Measurements from ENCODE around the gene R3HDM2.
A peak's percentile ranks its signal among the peaks of the same experiment; 100 is the strongest.

R3HDM2 gene

GRCh38 chr12:57216014-57216911, 214.6 kb downstream of the R3HDM2 start, which contains the start of gene NXPH4:
TSS of gene NXPH4 (plus strand) at chr12:57216794. CDS start at chr12:57216970, 176 bp downstream.
- POLR2A ChIA-PET: interaction anchor here (1.0 kb wide), 1 partner anchor 13 kb away, joined by 3 read pairs; the partner anchor contains the start of gene SHMT2
- no peak for TF ChIP-seq CTCF (IDR thresholded peaks at IDR 0.05; ENCODE audit: control extremely low read depth, extremely low read depth, low read depth, missing control alignments)
- DNase-seq (ENCODE audit: extremely low spot score): peak; percentile 75
- CTCF ChIA-PET: interaction anchor here (0.8 to 5.3 kb wide), 4 partner anchors 7 to 247 kb away, joined by 3 to 403 read pairs (median 40); partner anchors contain the start of gene SHMT2

- DNase-seq (ENCODE audit: extremely low spot score): peak; percentile 68
- CTCF ChIA-PET: interaction anchor here (0.8 to 5.3 kb wide), 4 partner anchors 8 to 247 kb away, joined by 3 to 403 read pairs (median 40); partner anchors contain the start of gene SHMT2
- TF ChIP-seq CTCF (IDR thresholded peaks at IDR 0.05; ENCODE audit: control extremely low read depth, extremely low read depth, low read depth, missing control alignments): no peak
- POLR2A ChIA-PET: interaction anchor here (0.9 to 1.0 kb wide), 2 partner anchors 14 to 25 kb away, joined by 3 read pairs; partner anchors contain the start of gene SHMT2
These were observed 215.2 kb downstream of the R3HDM2 start for GRCh38 chr12:57215668-57216013.

- TF ChIP-seq CTCF (IDR thresholded peaks at IDR 0.05; ENCODE audit: control extremely low read depth, extremely low read depth, low read depth, missing control alignments): no peak
- DNase-seq (ENCODE audit: extremely low spot score): no peak
- POLR2A ChIA-PET: interaction anchor here (0.9 kb wide), 1 partner anchor 26 kb away, joined by 3 read pairs; no protein-coding TSS in a partner anchor
- CTCF ChIA-PET: interaction anchor here (1.3 to 5.3 kb wide), 10 partner anchors 8 to 400 kb away, joined by 4 to 403 read pairs (median 8); partner anchors contain the start of genes SHMT2 and STAC3
These were observed 215.8 kb downstream of the R3HDM2 start for GRCh38 chr12:57215065-57215464.

DNA sequence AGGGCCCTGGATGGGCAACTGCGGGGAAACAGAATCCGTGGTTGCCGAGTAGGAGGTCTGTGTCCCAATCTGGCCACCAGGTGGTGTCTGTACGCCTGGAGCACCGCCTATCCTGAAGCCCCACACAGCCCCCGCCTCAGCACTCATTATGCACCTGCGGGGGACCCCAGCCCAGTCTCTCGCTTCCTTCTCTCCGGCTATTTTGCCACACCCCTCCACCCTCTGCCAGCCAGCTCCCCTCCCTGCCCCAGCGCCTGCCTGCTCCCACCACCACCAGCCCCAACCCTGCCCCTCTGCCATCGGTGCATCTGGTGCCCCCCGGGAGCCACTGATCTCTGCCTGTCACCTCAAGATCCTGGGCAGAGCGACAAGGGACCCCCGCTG, 216.5 kb downstream of the R3HDM2 start:
- peak; percentile 82 for DNase-seq (ENCODE audit: extremely low spot score)
- POLR2A ChIA-PET: no interaction called here
- TF ChIP-seq CTCF (IDR thresholded peaks at IDR 0.05; ENCODE audit: control extremely low read depth, extremely low read depth, low read depth, missing control alignments): peak; percentile 78
- CTCF ChIA-PET: interaction anchor here (0.6 to 5.3 kb wide), 36 partner anchors 9 to 477 kb away, joined by 3 to 403 read pairs (median 5); partner anchors contain the start of genes GLI1, INHBE, SHMT2 and STAC3

GRCh38 chr12:57213763-57214397, 217.0 kb downstream of the R3HDM2 start:
- ChIA-PET CTCF (interaction anchor here (0.6 to 5.3 kb wide), 40 partner anchors 9 to 1134 kb away, joined by 3 to 403 read pairs (median 5); partner anchors contain the start of genes ERBB3, GLI1, INHBE and SHMT2), POLR2A (interaction anchor here (0.7 kb wide), 1 partner anchor 274 kb away, joined by 3 read pairs; the partner anchor contains the start of gene MARS1)
- TF ChIP-seq CTCF (IDR thresholded peaks at IDR 0.05; ENCODE audit: control extremely low read depth, extremely low read depth, low read depth, missing control alignments): no peak
- DNase-seq (ENCODE audit: extremely low spot score): no peak

All from GM10248 (cell line).